Measurements from ENCODE around the gene ELAVL2.

DNA sequence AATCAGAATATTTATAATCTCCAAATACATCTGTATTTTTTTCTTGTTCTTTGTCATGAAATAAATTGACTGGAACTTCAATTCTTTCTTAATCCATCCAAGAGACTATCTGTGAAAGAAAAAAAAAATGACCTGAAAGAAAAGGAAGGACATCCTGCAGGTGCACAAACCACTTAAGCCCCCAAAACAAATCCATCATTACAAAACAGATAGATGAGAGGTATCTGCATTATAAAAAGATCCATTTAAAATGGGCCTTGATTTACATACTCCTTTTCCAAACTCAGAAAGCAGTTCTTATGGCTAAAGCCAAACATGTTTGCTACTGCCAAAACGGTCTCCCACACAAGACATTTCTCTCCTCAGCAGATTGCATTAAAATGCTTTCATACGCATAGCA is 85.5 kb downstream of the ELAVL2 start:
- TF ChIP-seq POLR2A (IDR thresholded peaks at IDR 0.05), result no peak
- TF ChIP-seq, protein P1, sequence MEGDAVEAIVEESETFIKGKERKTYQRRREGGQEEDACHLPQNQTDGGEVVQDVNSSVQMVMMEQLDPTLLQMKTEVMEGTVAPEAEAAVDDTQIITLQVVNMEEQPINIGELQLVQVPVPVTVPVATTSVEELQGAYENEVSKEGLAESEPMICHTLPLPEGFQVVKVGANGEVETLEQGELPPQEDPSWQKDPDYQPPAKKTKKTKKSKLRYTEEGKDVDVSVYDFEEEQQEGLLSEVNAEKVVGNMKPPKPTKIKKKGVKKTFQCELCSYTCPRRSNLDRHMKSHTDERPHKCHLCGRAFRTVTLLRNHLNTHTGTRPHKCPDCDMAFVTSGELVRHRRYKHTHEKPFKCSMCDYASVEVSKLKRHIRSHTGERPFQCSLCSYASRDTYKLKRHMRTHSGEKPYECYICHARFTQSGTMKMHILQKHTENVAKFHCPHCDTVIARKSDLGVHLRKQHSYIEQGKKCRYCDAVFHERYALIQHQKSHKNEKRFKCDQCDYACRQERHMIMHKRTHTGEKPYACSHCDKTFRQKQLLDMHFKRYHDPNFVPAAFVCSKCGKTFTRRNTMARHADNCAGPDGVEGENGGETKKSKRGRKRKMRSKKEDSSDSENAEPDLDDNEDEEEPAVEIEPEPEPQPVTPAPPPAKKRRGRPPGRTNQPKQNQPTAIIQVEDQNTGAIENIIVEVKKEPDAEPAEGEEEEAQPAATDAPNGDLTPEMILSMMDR (IDR thresholded peaks at IDR 0.05), result no peak

Data from Peyer's patch (tissue), 4 donors.